ENCODE data around the gene GRIP2. TPM values are rescaled to one million over a fixed set of nuclear protein-coding genes. Genes with fewer than 3 reads are reported as not detected.

The GRIP2 gene
- 39.3 TPM for total RNA-seq
- long read RNA-seq, partial matches to known transcripts = 15 of 30 reads
- long read RNA-seq, other reads (novel, unspliced or antisense) = 15 of 30 reads

DNA sequence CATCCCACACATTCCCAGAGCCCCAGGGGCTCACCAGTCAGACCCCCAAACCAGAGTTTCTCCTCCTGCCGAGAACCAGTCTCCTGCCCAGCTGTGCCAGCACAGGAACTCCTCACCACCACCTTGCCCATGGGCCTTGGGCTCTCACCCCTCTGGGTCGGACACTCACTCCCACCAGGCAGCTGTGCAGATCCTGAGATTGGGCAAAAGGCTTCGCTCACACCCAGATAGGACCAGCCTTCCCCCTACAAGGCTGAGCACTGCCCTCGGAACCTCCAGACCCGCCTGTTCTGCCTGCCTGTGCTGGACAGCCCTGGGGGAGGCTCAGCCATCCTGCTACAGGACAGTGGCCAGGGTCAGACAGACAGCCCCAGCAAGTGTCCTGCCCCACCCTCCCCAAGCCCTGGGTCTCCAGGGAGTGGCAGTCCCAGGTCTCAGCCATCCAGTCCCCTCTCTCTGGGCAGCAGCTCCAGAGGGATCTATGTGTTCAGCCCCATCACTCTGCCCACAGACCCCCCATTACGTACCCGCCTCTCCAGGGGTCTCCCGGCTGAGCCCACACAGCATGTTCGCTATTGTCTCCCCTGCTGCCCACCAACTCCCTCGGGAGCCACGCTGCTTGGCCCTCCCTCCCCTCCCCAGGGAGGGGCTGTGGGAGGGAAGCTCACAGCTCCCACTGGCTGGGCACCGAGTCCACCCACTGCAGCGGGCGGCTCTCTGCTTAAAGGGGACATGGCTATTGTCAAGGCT is at the start of gene GRIP2:
Gene GRIP2 (minus strand): TSS at position 601 of the 750 bp plus-strand sequence. CDS start 34 bp downstream, at position 567.
- no peak for DNase-seq (ENCODE audit: missing footprints)
- peak; percentile 81 for ATAC-seq
- intact Hi-C loops (cut with DNase I) = loop anchor here (1.0 to 10.0 kb wide), 2 partner anchors 18 to 645 kb away; no protein-coding TSS in a partner anchor

DNA sequence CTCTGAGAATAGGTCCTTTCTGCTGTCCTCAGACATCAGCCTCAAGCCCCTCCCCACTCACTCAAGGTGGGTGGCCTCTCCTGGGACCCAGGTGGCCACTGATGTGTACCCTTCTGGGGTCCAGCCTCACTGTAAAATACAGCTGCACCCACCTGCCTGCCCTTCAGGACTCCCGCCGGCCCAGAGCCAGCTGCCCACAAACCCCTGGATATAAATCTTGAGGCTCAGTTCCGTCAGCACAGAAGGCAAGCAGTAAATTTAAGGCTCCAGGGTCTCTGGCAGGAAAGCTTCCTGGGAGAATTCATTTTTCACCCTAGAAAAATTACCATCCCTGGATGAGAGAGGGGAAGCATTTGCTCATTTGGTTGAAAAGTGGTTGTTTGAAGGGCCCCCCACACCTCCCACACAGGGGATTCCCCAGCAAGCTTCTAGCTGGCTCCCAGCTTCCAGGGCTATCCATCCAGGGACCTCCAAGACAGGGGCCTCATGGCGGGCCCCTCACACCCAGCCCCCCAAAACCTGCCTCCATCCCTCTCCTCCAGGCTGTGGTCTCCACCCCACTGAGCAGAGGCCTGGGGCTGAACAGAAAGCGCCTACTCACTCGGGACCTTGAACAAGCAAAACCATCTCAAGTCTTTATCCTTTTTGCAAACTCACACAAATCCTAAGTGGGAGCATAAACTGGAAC is 48.4 kb upstream of the GRIP2 start:
- no peak for ATAC-seq
- intact Hi-C loops (cut with DNase I) = no loop called here
- DNase-seq (ENCODE audit: missing footprints) = no peak

GRCh38 chr3:14587740-14588360 is 47.7 kb upstream of the GRIP2 start:
- ATAC-seq = no peak
- no peak for DNase-seq (ENCODE audit: missing footprints)
- intact Hi-C loops (cut with DNase I) = no loop called here

GRCh38 chr3:14586611-14587010 is 46.5 kb upstream of the GRIP2 start:
- DNase-seq (ENCODE audit: missing footprints) = no peak
- ATAC-seq = no peak
- intact Hi-C loops (cut with DNase I) = no loop called here

- DNase-seq (ENCODE audit: missing footprints) (no peak), ATAC-seq (no peak)
- intact Hi-C loops (cut with DNase I) = no loop called here
These were observed 43.5 kb upstream of the GRIP2 start for GRCh38 chr3:14583548-14584091.

- intact Hi-C loops (cut with DNase I) = no loop called here
- no peak for ATAC-seq
- no peak for DNase-seq (ENCODE audit: missing footprints)
These were observed 41.9 kb upstream of the GRIP2 start for GRCh38 chr3:14582045-14582410.

DNA sequence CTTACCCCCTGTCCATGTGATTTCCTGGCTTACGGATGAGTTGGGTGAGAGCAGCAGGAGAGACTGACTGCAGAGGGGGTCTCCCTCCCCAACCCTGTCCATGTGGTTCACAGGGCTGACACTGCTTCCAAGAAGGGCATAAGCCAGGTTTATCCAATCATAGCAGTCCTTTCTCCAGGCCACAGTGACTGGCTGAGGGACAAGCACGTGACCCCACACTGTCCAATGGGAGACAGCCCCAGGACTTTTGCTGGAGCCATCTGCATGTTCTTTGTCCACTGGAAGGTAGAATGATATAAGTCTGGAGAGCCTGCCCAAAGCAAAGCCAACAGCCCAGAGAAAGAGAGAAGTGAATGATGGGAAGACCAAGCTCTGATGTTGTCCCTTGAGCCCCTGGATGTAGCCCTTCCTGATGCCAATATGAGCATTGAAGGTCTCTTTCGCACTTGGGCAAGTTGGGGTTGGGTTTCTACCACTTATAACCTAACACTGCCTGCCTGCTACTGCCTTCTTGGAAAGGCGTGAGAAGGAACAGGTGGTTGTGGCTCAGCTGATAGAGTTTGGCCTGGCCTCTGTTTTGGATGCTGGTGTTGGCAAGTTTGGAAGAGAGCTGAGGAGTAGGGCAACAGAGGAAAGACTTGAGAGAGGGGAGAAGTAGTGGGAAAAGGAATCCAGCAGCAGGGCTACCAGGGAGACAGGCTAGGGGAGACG is 41.3 kb upstream of the GRIP2 start:
- ATAC-seq (no peak), DNase-seq (ENCODE audit: missing footprints) (no peak)
- intact Hi-C loops (cut with DNase I) = no loop called here

DNA sequence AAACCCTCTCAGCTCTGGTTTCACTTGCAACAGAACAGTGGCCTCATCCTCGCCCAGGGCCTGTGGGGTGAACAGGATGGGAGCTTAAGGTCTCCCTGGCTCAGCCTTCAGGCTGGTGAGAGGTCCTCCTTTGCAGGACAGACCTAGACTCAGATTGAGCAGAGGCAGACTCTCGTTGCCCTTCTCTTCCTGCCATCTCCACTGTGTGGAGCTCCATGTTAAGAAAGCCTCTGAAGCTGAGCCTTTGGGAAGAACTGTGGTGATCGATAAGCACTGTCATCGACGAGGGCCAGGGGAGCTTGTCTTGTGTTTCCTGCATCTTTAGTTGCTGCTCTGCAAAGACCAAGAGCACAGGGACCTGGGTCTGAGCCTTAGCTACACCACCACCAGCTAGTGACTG is 37.8 kb upstream of the GRIP2 start:
- no peak for DNase-seq (ENCODE audit: missing footprints)
- no peak for ATAC-seq
- intact Hi-C loops (cut with DNase I) = no loop called here

- ATAC-seq (no peak), DNase-seq (ENCODE audit: missing footprints) (no peak)
- intact Hi-C loops (cut with DNase I) = no loop called here
These were observed 36.0 kb upstream of the GRIP2 start for GRCh38 chr3:14576163-14576562.

DNA sequence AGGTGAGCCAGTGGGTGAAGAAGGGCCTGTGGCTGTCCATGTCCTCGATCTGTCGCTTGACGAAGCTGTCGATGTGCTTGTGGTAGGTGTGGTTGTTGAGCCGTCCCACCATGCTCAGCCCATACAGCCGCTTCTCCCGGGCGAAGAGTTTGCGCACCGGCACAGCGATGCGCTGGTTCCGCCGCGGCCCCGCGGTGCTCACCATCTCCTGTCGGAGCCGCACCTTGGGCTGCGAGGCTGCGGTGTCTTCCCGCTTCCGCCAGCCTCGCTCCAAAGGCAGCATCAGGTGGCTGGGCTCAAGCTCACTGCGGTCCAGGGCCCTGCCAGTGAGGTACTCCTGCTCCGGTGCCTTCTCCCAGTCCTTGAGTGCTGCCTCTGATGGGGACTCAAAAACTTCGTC is 34.0 kb upstream of the GRIP2 start:
- intact Hi-C loops (cut with DNase I) = no loop called here
- DNase-seq (ENCODE audit: missing footprints) (no peak), ATAC-seq (no peak)

- DNase-seq (ENCODE audit: missing footprints) (no peak), ATAC-seq (no peak)
- intact Hi-C loops (cut with DNase I) = no loop called here
These were observed 33.6 kb upstream of the GRIP2 start for GRCh38 chr3:14573706-14574105.

GRCh38 chr3:14570864-14571263 is 30.7 kb upstream of the GRIP2 start:
- intact Hi-C loops (cut with DNase I) = no loop called here
- DNase-seq (ENCODE audit: missing footprints) (no peak), ATAC-seq (no peak)

DNA sequence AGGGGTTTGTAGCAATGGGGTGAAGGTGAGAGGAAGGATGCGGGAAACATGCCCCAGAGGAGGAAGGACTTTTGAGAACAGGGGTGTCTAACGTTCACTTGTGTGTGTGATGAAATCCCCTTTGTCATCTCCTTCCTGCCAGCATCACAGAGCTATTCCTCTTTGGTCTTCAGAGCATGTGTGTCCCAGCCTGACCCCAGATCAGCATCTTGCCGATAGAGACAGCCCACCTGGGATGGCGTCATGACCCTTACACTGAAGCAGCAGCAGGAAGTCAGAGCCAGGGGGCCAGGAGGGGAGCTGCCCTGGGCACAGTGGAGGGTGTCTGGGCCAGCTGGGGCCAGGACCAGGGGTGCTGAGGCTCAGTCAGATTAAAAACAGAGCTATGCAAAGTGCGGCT is 29.9 kb upstream of the GRIP2 start:
- intact Hi-C loops (cut with DNase I) = no loop called here
- DNase-seq (ENCODE audit: missing footprints) (no peak), ATAC-seq (no peak)

DNA sequence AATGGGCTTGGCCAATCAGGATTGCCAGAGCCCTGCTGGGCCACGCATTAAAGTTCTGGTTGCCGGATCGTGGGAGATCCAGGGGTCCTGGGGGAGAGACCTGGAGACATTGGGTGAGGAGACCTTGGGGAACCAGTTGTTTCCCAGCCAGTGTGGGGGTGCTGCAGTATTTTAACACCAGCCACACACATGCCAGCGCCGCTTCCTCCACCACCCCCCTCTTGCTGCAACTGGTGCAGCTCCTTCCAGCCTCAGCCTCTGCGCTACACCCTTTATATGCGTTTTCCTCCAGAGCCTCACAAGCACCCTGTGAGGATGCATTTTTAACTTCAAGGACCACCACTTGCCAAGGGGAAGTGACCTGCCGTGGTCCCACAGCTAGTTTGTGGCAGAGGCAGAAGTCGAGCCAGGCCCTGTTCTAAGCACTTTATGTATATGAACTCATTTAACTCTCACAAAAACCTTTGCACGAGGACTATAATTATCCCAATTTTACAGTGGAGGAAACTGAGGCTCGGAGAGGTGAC is 29.4 kb upstream of the GRIP2 start:
- intact Hi-C loops (cut with DNase I) = no loop called here
- no peak for ATAC-seq
- DNase-seq (ENCODE audit: missing footprints) = no peak

DNA sequence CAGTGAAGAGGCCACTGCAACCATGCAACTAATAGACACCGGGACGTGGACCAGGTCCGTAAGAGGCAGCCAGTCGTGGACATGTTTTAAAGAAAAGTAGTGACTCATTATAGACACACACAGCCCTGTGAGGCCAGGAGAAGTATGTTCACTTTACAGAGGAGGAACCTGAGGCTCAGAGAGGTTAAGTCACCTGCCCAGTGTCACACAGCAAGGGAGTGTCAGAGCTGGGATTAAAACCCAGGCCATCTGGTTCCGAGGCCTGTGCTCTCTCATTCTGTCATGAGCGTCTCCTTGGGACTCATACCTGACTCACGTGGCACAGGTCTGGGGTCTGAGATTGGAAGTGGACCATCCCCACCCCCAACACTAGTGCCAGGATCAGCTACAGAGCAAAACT is 28.1 kb upstream of the GRIP2 start:
- no peak for DNase-seq (ENCODE audit: missing footprints)
- no peak for ATAC-seq
- intact Hi-C loops (cut with DNase I) = no loop called here

- DNase-seq (ENCODE audit: missing footprints) (no peak), ATAC-seq (no peak)
- intact Hi-C loops (cut with DNase I) = no loop called here
These were observed 26.7 kb upstream of the GRIP2 start for GRCh38 chr3:14566812-14567211.

DNA sequence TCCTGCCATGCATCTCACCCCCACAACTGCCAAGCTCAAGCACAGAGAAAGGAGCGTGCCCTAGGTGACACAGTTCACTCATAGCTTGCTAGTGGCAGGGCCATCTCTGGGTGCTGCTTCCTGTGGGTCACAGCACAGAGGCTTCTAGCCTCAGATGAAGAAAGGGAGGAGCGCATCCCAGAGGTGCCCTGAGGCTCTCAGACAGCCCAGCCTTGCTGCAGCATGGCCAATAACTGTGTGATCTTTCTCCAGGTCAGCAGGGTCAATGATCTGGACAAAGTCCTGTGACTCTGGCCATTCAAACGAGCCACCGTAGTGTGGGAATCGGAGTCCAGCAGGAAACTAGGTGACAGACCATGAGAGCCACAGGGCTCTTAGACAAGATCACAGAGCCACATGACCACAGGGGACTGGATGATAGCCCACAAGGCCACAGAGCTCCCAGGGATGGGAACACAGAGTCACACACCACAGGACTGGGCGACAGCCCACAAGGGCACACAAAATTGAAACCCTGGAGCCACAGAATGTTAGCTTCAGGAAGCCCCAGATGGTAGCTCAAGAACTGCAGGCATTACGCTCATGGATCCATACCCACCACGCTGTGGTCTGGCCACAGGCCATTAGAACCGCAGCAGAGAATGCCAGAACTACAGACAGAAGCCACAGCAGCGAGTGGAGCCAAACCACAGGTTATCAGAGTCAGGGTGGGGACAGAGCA is 25.9 kb upstream of the GRIP2 start:
- DNase-seq (ENCODE audit: missing footprints) = no peak
- intact Hi-C loops (cut with DNase I) = no loop called here
- no peak for ATAC-seq

GRCh38 chr3:14564741-14565140 is 24.6 kb upstream of the GRIP2 start:
- intact Hi-C loops (cut with DNase I) = no loop called here
- ATAC-seq (no peak), DNase-seq (ENCODE audit: missing footprints) (no peak)
